Putamen (tissue), 1 donor: Measurements from ENCODE around the gene FAM120AOS.

Experiments
- DNase-seq: peaks from one replicate; pipeline ENCODE4 v3.0.0-alpha.2; 2016; ENCODE audit warnings: low spot score

The FAM120AOS gene

GRCh38 chr9:93437996-93438395, 15.4 kb downstream of the FAM120AOS start:
- DNase-seq: no peak

- DNase-seq: no peak
Observed at GRCh38 chr9:93436655-93437407, 16.6 kb downstream of the FAM120AOS start.

GRCh38 chr9:93436218-93436617, 17.2 kb downstream of the FAM120AOS start:
- DNase-seq: no peak

GRCh38 chr9:93435386-93435785, 18.0 kb downstream of the FAM120AOS start:
- no peak for DNase-seq

- DNase-seq: no peak
Observed at GRCh38 chr9:93434056-93434455, 19.3 kb downstream of the FAM120AOS start.

- DNase-seq: no peak
Observed at GRCh38 chr9:93432964-93433363, 20.4 kb downstream of the FAM120AOS start.

GRCh38 chr9:93431539-93432105, 21.8 kb downstream of the FAM120AOS start:
- no peak for DNase-seq

- no peak for DNase-seq
Observed at GRCh38 chr9:93427655-93428379, 25.6 kb downstream of the FAM120AOS start.

GRCh38 chr9:93422977-93423616, 30.3 kb downstream of the FAM120AOS start:
- no peak for DNase-seq

GRCh38 chr9:93419023-93419422, 34.4 kb downstream of the FAM120AOS start:
- DNase-seq: no peak

- DNase-seq: no peak
Observed at GRCh38 chr9:93417538-93417937, 35.8 kb downstream of the FAM120AOS start.

GRCh38 chr9:93416530-93417235, 36.7 kb downstream of the FAM120AOS start:
- DNase-seq: no peak

GRCh38 chr9:93415176-93415690, 38.1 kb downstream of the FAM120AOS start:
- DNase-seq: no peak

GRCh38 chr9:93413530-93413929, 39.9 kb downstream of the FAM120AOS start:
- DNase-seq: no peak

- no peak for DNase-seq
Observed at GRCh38 chr9:93406371-93406770, 47.0 kb downstream of the FAM120AOS start.

GRCh38 chr9:93398471-93398870, 54.9 kb downstream of the FAM120AOS start:
- DNase-seq: no peak

GRCh38 chr9:93397661-93398373, 55.6 kb downstream of the FAM120AOS start:
- no peak for DNase-seq
